Activated gamma-delta T cell (primary cell): ENCODE measurements around the gene FTCD.
"Not testable (repeated sequence)": the region's sequence is repeated elsewhere in the genome, so short reads cannot be mapped to it uniquely, and the experiment has no call there.

Experiments used
- DNase-seq: peaks from one replicate; lab custom pipeline; 2025; lab: John Stamatoyannopoulos, UW

The FTCD gene

DNA sequence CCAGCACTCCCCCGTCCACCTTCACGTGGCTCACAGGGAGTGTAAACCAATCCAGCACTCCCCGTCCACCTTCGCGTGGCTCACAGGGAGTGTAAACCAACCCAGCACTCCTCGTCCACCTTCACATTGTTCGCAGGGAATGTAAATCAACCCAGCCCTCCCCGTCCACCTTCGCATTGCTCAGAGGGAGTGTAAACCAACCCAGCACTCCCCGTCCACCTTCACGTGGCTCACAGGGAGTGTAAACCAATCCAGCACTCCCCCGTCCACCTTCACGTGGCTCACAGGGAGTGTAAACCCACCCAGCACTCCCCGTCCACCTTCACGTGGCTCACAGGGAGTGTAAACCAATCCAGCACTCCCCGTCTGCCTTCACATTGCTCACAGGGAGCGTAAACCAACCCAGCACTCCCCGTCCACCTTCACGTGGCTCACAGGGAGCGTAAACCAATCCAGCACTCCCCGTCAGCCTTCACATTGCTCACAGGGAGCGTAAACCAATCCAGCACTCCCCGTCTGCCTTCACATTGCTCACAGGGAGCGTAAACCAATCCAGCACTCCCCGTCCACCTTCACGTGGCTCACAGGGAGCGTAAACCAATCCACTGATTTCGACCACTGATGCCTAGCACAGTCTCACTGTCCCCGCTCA is 14.9 kb downstream of the FTCD start:
- DNase-seq, result not testable (repeated sequence)

DNA sequence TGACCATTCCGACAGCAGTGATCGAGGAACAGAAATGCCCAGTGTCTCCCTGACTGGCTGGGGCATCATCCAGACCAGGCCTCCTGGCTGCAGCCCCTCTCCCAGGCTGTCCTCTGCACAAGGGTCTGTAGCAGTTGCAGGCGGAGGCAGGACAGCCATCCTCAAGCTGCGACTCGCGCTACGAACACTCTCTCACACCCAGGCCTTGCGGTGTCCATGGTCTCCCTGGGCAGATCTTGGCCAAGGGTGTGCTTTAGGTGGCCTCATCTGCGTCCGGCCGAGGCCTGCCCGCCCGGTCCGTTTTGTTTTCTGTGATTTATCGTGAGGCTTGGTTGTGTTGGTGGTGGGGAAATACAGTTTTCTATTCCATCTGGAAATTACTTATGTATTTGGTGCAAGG is 15.7 kb downstream of the FTCD start:
- no peak for DNase-seq

DNA sequence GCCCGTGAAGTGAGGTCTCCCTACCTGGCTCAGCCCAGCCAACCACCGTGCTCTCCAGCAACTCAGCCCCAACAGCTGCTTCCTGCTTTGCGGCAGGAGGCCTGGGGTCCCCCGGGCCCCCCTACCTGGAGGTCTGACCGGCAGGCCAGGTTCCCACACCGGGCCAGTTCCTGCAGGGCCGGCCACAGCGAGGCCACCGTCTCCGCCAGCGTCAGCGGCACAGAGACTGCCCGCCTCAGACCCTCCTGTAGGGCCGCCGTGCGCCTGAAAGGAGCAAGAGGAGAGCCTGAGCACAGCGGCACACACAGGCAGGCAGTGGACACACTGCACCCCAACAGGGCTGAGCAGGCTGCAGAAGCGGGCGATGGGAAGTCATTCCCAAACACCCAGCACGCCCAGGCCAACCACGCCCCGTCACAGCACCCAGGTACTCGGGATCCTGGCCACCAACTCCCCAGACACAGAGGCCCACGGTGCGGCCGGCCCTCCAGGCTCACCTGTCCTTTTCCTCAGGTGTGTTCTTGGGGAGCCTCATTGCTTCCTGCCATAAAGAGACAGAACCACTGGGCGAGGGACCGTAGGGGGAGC is 16.9 kb downstream of the FTCD start:
- no peak for DNase-seq

DNA sequence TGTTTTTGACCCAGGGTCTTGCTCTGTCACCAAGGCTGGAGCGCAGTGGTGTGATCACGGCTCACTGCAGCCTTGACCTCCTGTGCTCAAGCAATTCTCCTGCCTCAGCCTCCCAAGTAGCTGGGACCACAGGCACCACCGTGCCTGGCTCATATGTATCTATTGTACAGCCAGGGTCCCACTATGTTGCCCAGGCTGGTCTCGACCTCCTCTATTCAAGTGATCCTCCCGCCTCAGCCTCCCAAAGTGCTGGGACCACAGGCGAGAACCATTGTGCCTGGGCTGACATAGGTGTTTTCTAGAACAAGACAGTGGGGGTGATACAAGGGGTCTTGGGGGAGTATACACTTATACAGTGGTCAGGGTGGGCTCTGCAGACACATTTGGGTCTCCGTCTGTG is 17.5 kb downstream of the FTCD start:
- no peak for DNase-seq

DNA sequence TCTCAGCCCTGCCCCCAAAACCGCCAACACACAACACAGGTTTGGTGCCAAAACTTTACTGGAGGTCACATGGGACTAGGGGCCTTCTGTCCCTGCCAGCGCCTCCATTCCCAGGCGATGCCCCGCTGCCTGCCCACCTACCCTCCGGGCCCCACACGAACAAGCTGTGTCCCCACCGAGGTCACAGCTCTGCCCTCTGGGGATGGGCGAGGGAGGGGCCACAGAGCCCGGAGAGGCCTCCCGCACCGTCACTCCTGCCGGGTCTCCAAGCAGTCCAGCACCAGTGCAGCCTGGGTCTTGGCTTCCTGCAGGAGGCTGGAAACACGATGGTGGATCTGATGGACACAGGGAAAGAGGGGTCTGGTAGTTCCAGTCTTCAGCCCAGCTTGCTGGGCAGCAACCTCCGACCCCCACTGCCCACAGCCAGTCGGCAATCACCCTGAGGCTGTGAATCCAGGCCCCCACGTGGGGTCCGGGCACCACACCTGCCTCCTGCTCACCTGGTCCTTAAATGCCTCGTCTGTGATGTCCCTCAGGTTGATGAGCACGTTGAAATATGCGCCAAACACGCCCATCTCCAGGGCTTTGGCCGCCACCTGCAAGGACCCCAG is 18.5 kb downstream of the FTCD start:
- no peak for DNase-seq

DNA sequence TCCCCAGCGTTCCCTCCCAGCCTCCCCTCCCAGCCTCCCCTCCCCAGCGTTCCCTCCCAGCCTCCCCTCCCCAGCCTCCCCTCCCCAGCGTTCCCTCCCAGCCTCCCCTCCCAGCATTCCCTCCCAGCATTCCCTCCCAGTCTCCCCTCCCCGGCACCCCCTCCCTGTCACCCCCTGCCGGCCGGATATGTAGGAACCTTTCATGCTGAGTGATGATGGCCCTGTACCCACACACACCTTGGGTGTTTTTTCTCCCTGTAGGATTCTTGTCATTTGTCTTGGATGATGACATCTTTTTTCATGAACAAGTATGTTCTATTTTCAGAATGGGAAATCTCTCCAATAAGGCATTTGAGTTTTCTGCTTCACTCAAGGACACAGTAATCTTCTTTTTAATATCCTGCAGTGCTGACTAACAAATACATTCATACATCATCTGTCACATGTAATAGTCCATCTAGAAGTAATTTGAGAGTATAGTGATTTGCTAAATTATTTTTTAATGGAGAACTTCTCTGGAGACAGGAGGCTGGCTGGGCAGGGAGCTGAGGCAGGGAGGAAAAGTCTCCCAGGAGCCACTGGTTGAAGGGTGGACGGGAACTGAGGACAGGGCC is 19.5 kb downstream of the FTCD start:
- no peak for DNase-seq

DNA sequence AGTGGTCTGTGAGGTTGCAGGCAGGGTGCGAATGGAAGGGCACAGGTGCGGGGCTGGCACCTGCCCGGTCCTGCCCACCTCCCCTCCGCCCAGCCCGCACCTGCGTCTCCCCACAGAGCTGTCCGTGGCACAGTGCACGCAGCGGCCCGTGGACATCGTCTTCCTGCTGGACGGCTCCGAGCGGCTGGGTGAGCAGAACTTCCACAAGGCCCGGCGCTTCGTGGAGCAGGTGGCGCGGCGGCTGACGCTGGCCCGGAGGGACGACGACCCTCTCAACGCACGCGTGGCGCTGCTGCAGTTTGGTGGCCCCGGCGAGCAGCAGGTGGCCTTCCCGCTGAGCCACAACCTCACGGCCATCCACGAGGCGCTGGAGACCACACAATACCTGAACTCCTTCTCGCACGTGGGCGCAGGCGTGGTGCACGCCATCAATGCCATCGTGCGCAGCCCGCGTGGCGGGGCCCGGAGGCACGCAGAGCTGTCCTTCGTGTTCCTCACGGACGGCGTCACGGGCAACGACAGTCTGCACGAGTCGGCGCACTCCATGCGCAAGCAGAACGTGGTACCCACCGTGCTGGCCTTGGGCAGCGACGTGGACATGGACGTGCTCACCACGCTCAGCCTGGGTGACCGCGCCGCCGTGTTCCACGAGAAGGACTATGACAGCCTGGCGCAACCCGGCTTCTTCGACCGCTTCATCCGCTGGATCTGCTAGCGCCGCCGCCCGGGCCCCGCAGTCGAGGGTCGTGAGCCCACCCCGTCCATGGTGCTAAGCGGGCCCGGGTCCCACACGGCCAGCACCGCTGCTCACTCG is 23.3 kb downstream of the FTCD start:
- no peak for DNase-seq

DNA sequence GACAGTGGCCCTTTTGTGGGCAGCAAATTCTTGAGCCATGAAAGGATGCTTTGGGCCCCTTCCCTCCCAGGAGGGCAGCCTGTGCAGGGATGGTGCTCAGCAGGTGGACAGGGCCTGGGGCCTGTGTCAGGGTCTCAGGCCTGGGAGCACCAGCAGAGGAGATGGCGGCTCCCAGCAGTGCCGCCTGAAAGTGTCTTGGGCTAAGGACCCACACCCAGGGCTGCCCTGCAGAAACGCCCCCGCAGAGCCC is 23.9 kb downstream of the FTCD start:
- no peak for DNase-seq

DNA sequence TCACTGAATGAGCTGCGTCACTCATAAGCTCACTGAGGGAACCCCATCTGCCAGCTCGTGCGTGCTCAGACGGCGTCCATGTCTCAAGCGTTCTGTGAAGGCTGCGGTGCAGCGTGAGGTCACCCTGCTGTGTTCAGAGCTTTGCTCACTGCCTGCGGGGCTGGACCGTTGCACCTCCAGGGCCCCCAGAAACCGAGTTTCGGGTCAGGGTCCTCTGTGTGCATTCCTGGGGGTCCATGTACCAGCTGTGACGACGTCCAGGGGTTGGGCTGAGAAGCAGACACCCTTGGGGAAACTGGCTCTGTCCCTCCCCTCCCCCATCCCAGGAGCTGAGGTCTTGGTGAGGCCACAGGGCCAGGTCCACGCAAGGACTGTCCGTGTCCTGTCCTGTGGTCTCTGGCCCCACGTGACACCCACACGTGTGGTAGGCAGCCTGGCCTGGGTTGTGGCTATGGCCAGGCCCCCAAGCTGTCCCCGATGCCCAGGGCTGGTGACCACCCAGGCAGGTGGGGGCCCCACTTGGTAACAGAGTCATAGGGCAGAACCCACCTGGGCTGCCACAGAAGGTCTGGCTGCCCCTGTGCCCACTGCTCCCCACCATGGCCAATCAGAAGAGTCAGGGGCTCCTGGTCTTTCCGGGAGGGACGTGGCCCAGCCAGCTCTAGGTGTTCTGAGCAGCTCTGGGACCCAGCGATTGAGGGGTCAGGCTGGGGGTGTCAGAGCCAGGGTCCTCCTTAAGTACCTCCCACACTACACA is 24.4 kb downstream of the FTCD start:
- no peak for DNase-seq

DNA sequence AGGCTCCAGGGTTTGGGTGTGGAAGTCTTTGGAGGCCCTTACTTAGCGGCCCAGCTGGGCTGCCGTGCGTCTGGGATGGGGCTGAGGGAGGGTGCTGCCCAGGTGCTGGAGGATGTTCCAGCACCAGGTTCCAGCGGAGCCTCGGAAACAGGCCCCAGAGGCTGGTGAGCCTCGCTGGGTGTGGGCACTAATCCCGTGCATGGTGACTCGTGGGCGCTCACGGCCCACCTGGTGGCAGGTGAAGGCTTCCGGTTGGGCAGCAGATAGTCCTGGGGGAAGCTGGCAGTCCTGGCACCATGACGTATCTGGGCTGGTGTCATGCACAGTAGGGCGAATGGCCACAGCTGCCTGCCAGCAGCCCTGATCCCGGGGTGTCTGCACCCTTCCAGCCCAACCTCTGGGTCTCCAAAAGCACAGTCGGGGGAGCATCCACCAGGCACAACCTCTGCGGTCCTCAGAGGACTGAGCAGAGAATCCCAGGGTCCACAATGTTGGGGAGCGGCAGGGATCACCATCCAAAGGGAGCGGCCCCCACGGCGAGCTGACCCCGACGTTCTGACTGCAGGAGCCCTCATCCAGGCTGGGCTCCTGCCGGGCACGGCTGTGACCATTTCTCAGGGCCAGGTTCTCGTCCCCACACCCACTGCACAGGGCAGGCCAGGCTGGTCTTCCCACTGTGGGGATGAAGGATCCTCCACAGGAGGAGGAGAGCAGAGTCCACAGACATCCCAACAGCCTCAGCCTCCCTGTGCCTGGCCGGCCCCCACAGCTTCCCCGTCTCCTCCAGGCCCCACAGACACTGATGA is 25.3 kb downstream of the FTCD start:
- DNase-seq, result no peak

DNA sequence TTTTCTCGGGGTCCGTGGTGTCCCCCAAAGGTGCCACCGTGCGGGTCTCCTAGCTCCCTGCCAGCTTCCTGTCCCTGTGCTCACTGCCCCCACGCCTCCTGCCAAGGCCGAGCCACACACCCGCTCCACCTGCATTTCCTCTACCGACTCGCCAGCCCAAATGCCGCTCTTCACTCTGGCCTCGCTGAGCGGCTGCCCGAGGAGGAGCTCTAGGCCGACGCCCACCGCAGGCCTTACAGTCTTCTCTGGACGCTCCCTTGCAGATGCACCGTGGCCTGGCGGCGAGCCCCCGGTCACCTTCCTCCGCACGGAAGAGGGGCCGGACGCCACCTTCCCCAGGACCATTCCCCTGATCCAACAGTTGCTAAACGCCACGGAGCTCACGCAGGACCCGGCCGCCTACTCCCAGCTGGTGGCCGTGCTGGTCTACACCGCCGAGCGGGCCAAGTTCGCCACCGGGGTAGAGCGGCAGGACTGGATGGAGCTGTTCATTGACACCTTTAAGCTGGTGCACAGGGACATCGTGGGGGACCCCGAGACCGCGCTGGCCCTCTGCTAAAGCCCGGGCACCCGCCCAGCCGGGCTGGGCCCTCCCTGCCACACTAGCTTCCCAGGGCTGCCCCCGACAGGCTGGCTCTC is 26.3 kb downstream of the FTCD start:
- DNase-seq, result no peak

DNA sequence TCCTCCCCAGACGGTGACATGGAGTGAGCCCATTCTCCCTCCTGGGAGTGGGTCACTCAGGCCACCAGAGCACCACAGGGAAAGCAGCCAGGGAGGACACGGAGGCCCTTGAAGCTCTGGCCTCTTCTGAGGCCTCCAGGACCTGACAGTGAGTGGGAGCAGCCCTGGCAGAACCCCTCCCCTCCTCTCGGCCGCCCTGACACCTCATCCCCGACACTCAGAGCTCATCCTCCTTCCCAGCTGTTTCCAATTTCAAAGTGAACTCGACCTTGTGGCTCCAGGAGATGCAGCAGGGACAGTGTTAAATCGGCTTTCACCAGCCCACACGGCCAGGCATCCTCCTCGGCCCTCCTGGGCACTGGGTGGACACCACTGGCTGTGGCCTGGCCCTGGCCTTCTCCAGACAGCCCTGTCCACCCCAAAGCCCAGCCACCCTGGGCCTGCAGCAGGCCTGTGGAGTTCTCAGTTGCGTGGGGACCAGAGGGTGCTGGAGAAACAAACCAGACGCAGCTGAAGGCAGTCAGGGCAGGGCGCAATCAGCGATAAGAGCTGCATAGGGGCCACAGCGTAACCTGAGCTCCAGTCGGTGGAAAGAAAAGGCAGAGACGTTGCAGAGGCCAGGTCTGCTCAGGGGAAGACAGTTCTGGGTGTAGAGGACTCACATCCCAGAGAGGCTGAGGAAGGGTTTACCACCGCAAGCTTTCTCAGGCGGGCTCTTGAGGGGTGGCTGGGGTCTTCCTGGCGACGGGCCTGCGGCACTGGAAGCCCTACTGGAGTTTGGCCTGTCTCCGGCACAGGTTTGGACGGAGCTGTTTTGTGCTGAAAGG is 27.1 kb downstream of the FTCD start:
- DNase-seq, result no peak

DNA sequence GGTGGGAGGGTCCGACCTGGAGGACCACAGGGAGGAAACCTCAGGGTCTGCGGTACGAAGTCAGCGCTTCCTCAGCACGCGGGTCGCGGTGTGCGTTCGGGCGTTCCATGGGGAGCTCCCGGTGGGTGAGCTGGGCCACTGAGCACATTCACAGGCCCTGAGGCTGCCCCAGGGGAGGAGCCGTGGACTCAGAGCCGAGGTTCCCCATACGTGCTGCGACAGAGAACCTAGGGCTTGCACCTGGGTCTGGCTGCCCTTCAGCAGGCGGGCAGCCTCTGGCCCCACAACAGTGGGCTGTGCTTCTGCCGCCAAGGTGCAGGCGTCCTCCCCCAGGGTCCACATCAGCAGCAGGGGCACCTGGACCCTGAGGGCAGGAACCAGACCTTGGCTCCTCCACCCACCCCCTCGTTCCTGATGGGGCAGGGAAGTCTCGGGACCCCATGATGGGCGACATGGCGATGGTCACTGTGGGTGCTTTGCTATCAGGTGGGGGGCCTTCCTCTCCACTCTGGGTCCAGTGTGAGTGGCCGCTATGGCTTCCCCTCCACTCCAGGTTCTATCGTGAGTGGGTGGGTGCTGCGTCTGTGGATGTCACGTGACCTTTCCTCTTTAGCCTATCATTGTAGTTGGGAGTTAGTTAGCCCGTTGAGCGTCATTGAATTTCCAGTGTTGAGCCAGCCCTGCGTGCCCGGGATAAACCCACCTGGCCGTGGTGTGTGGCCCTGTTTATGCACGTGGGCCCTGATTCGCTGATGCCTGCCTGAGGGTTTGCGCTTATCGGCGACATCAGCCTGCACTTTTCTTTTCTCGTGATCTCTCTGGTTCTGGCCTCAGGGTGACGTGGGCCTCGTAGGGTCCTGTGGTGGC is 27.9 kb downstream of the FTCD start:
- DNase-seq, result no peak

DNA sequence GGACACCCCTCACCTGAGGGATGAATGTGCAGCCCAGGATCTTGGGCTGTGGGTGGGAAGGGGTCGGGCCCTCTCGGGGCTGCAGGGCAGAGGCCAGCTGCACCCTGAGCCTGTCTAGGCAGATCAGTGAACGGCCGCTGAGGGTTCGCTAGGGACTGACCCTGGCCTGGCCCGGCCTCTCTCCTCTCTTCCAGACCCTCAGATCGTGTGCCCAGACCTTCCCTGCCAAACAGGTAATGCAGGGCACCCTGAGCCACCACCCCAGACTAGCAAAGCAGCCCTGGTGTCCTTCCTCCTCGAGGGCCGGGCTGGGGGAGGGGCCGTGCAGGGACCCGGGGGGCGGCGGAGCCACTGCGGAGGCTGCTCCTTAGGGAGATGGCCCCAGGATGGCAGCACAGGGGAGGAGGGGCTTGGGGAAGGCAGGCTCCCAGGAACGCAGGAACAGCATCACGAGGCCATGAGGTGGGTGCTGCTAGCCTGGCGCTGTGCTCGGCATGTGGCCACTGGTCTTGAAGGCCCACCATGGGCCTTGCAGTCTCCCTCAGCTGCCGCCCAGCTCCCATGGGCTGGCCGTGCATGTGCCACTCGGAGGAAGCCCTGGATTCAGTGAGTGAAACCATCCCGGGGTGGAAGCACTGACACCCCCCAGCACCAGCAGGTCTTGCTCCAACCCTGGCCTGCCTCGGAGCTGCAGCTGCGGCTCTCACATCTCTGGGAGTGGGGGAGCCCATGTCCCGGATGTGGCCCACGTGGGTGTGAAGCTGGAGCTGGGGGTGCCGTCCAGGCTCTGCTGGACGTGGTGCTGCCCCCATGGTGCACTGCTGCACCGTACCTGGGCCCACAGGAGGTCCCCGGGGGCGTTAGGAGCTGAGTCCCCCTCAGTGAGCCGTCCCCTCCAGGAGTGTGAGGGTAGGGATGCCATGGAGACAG is 28.8 kb downstream of the FTCD start:
- DNase-seq, result no peak

DNA sequence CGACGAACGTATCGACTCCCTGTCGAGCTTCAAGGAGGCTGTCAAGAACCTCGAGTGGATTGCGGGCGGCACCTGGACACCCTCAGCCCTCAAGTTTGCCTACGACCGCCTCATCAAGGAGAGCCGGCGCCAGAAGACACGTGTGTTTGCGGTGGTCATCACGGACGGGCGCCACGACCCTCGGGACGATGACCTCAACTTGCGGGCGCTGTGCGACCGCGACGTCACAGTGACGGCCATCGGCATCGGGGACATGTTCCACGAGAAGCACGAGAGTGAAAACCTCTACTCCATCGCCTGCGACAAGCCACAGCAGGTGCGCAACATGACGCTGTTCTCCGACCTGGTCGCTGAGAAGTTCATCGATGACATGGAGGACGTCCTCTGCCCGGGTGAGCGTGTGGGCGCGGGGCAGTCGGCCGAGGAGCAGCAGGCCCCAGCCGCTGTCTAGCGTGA is 29.5 kb downstream of the FTCD start:
- no peak for DNase-seq

DNA sequence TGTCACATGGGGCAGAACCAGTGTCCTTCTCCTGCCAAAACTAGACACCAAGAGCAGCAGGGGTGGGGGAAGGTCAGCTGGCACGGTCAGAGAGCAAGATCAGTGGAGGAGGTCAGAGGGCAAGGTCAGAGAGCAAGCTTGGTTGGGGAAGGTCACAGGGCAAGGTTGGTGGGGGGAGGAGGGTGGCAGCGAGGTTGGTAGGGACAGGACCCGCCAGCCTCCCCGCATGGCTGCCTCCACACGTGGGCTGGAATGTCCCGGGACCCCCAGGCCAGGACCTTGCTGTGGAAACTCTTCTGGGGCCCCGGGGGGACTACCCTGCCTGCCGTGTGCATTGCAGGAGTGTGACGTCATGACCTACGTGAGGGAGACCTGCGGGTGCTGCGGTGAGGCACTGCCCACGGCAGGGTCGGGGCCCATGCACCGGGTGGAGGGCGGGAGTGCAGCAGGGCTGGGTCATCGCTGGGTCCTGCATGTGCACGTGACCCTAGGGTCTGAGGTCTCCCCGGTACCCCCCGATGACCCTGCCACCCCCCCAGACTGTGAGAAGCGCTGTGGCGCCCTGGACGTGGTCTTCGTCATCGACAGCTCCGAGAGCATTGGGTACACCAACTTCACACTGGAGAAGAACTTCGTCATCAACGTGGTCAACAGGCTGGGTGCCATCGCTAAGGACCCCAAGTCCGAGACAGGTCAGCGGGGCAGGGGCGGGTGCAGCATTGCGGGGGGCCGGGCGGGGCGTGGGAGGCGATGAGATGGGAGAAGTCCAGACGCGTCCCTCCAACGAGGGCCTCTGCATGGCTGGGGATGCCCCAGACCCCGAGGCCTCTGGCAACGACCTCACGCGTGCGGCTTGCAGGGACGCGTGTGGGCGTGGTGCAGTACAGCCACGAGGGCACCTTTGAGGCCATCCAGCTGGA is 30.2 kb downstream of the FTCD start:
- DNase-seq, result no peak
